H1 (cell line): ENCODE measurements around the gene PTPN13. TPM values are rescaled to one million over a fixed set of nuclear protein-coding genes. Genes with fewer than 3 reads are reported as not detected.

Source experiments
- CTCF ChIA-PET: fragments of 300-600 bp; sonication (Branson Sonifier 250); formaldehyde crosslinking; loops from one replicate; lab custom pipeline; 2021; ENCODE audit not compliant: partially characterized antibody; lab: Charles Lee
- POLR2A ChIA-PET: fragments of 300-600 bp; sonication (Branson Sonifier 250); formaldehyde crosslinking; loops from one replicate; lab custom pipeline; 2021; ENCODE audit warnings: inconsistent platforms; ENCODE audit not compliant: partially characterized antibody; lab: Charles Lee
- DNase-seq, 2 experiments: peaks; one replicate each; pipeline versions ENCODE4 v3.0.0 to v3.0.0-alpha.2; 2010 to 2022; ENCODE audit warnings: low spot score in 2 of 2, low read depth in 1 of 2, mixed read lengths in 1 of 2
- FAIRE-seq: peaks from 2 replicates; lab custom pipeline; 2011; peaks lifted over from hg19 to GRCh38; lab: Jason Lieb, UNC
- H2AFZ ChIP-seq: 2 replicates; pipeline ENCODE4 v1.8.1; 2012; ENCODE audit warnings: low read length, inconsistent platforms
- H2AK5ac ChIP-seq: 2 replicates; pipeline ENCODE4 v1.6.1; 2013; ENCODE audit warnings: low read depth, low read length
- H2BK120ac ChIP-seq: replicated peaks from 2 replicates; pipeline ENCODE3; 2013; ENCODE audit warnings: low read depth, low read length, inconsistent platforms
- H2BK12ac ChIP-seq: 2 replicates; pipeline ENCODE4 v1.6.1; 2013; ENCODE audit warnings: low read depth, low read length
- H2BK15ac ChIP-seq: 2 replicates; pipeline ENCODE4 v1.6.1; 2013; ENCODE audit warnings: low read length
- H2BK20ac ChIP-seq: 2 replicates; pipeline ENCODE4 v1.6.1; 2013; ENCODE audit warnings: low read length
- H2BK5ac ChIP-seq: 2 replicates; pipeline ENCODE4 v1.6.1; 2013; ENCODE audit warnings: low read depth, low read length
- H3K14ac ChIP-seq: 2 replicates; pipeline ENCODE4 v1.6.1; 2013; ENCODE audit warnings: inconsistent platforms; ENCODE audit not compliant: insufficient read length
- H3K18ac ChIP-seq: 2 replicates; pipeline ENCODE4 v1.6.1; 2013; ENCODE audit warnings: low read length; ENCODE audit errors: extremely low read depth
- H3K23ac ChIP-seq: 2 replicates; pipeline ENCODE4 v1.6.1; 2013; ENCODE audit warnings: inconsistent platforms; ENCODE audit not compliant: insufficient read length
- H3K23me2 ChIP-seq: 2 replicates; pipeline ENCODE4 v1.6.1; 2013; ENCODE audit warnings: low read depth, low read length
- H3K27ac ChIP-seq: 2 replicates; pipeline ENCODE4 v1.6.1; 2011; ENCODE audit warnings: low read depth, low read length, inconsistent platforms
- H3K27me3 ChIP-seq, 4 experiments: replicated peaks in 1 of 4; 1 replicate in 1 of 4; 2 replicates in 3 of 4; pipeline versions ENCODE4 v1.6.1 to v1.8.1; 2011 to 2013; ENCODE audit warnings: low read length in 3 of 4, mild to moderate bottlenecking in 3 of 4, inconsistent platforms in 2 of 4, mixed read lengths in 2 of 4, moderate library complexity in 1 of 4; ENCODE audit not compliant: control insufficient read depth in 3 of 4, insufficient read depth in 3 of 4; ENCODE audit errors: extremely low read depth in 1 of 4
- H3K36me3 ChIP-seq, 4 experiments: 2 replicates each; pipeline versions ENCODE4 v1.6.1 to v1.8.1; 2011 to 2013; ENCODE audit warnings: mild to moderate bottlenecking in 4 of 4, low read length in 3 of 4, moderate library complexity in 2 of 4, control low read depth in 1 of 4, inconsistent platforms in 1 of 4; ENCODE audit not compliant: insufficient read depth in 4 of 4, control insufficient read depth in 2 of 4
- H3K4ac ChIP-seq: replicated peaks from 2 replicates; pipeline ENCODE3; 2013; ENCODE audit warnings: low read length, low read depth, mixed read lengths, inconsistent platforms; ENCODE audit not compliant: insufficient read length
- H3K4me1 ChIP-seq, 4 experiments: replicated peaks in 1 of 4; 1 replicate in 1 of 4; 2 replicates in 3 of 4; pipeline versions ENCODE4 v1.6.1 to v1.8.1; 2011 to 2013; ENCODE audit warnings: low read length in 3 of 4, inconsistent platforms in 2 of 4, mixed read lengths in 1 of 4; ENCODE audit not compliant: insufficient read depth in 4 of 4, control insufficient read depth in 3 of 4
- H3K4me2 ChIP-seq, 2 experiments: 2 replicates each; pipeline versions ENCODE4 v1.6.1 to v1.8.1; 2011 to 2013; ENCODE audit warnings: low read depth in 2 of 2, low read length in 2 of 2, control low read depth in 1 of 2, inconsistent platforms in 1 of 2, mild to moderate bottlenecking in 1 of 2; ENCODE audit not compliant: insufficient read depth in 1 of 2
- H3K4me3 ChIP-seq, 4 experiments: fragments of 200-600, 300-600 bp in 1 of 4; sonication (generic), shearing (Covaris generic), sonication (Bioruptor Twin) in 1 of 4; 2 replicates each; pipeline versions ENCODE4 v1.5.1 to v1.8.1; 2011 to 2016; ENCODE audit warnings: low read length in 4 of 4, low read depth in 3 of 4, control low read depth in 2 of 4, inconsistent platforms in 2 of 4, mild to moderate bottlenecking in 2 of 4, mixed read lengths in 1 of 4, moderate library complexity in 1 of 4; ENCODE audit not compliant: insufficient read depth in 2 of 4; ENCODE audit errors: extremely low read depth in 1 of 4
- H3K56ac ChIP-seq: replicated peaks from 2 replicates; pipeline ENCODE3; 2013; ENCODE audit warnings: low read depth, mild to moderate bottlenecking, mixed read lengths, low read length, inconsistent platforms; ENCODE audit not compliant: insufficient read length
- H3K79me1 ChIP-seq: 2 replicates; pipeline ENCODE4 v1.6.1; 2013; ENCODE audit warnings: low read depth, low read length, control low read depth
- H3K79me2 ChIP-seq, 2 experiments: 2 replicates each; pipeline versions ENCODE4 v1.6.1 to v1.8.1; 2012 to 2013; ENCODE audit warnings: low read length in 2 of 2, mild to moderate bottlenecking in 2 of 2, inconsistent platforms in 1 of 2; ENCODE audit not compliant: insufficient read depth in 2 of 2, control insufficient read depth in 1 of 2
- H3K9ac ChIP-seq, 4 experiments: replicated peaks in 1 of 4; 1 replicate in 1 of 4; 2 replicates in 3 of 4; pipeline versions ENCODE4 v1.6.1 to v1.8.1; 2011 to 2013; ENCODE audit warnings: low read depth in 3 of 4, low read length in 3 of 4, control low read depth in 2 of 4, mild to moderate bottlenecking in 2 of 4, moderate library complexity in 2 of 4, inconsistent platforms in 1 of 4; ENCODE audit errors: extremely low read depth in 1 of 4
- H3K9me3 ChIP-seq, 2 experiments: 2 replicates each; pipeline versions ENCODE4 v1.6.1 to v1.8.1; 2012 to 2013; ENCODE audit warnings: mild to moderate bottlenecking in 2 of 2, moderate library complexity in 2 of 2, control low read depth in 1 of 2, inconsistent platforms in 1 of 2, low read depth in 1 of 2, low read length in 1 of 2, mixed read lengths in 1 of 2; ENCODE audit not compliant: insufficient read depth in 2 of 2
- H4K20me1 ChIP-seq, 2 experiments: replicated peaks in 1 of 2; 2 replicates each; pipeline versions ENCODE3 to v1.8.1; 2011 to 2013; ENCODE audit warnings: inconsistent platforms in 2 of 2, low read length in 2 of 2, mild to moderate bottlenecking in 1 of 2; ENCODE audit not compliant: insufficient read depth in 2 of 2, control insufficient read depth in 1 of 2
- H4K5ac ChIP-seq: 2 replicates; pipeline ENCODE4 v1.6.1; 2013; ENCODE audit warnings: low read length, low read depth, mixed read lengths, inconsistent platforms; ENCODE audit not compliant: insufficient read length
- H4K8ac ChIP-seq: 2 replicates; pipeline ENCODE4 v1.8.0; 2013; ENCODE audit warnings: mild to moderate bottlenecking, moderate library complexity, low read length, inconsistent platforms; ENCODE audit not compliant: insufficient read depth; ENCODE audit errors: extremely low read depth
- H4K91ac ChIP-seq: replicated peaks from 2 replicates; pipeline ENCODE3; 2013; ENCODE audit warnings: low read length, mixed read lengths, inconsistent platforms; ENCODE audit not compliant: insufficient read length
- CHD2 ChIP-seq: IDR thresholded peaks from 2 replicates; pipeline ENCODE4 v1.6.1; 2012; ENCODE audit warnings: low read length, improper control_type of control experiment
- MAFK ChIP-seq: IDR thresholded peaks from 2 replicates; pipeline ENCODE4 v1.6.1; 2012; ENCODE audit warnings: low read depth, mild to moderate bottlenecking, improper control_type of control experiment, low read length
- WGBS, 2 experiments: shearing (Covaris generic) in 1 of 2; methylation state at CpG; one replicate each; pipeline versions ENCODE4 v1.1.6 to v1.1.7; 2013 to 2015; ENCODE audit warnings: low lambda C conversion rate in 2 of 2, mixed read lengths in 2 of 2, inconsistent platforms in 1 of 2, low coverage in 1 of 2, missing lambda C conversion rate in 1 of 2; ENCODE audit not compliant: insufficient replicate concordance in 2 of 2, insufficient coverage in 1 of 2, insufficient read length in 1 of 2; ENCODE audit errors: extremely low coverage in 1 of 2, missing lambda C conversion rate in 1 of 2; 5-methylcytosine and 5-hydroxymethylcytosine counted together
- polyA plus RNA-seq, 7 experiments: library from polyadenylated mRNA; depleted of rRNA in 3 of 7; stranded (reverse) in 5 of 7; unstranded in 2 of 7; fragments of >200 nt in 5 of 7; fragments of 200-250 nt in 2 of 7; gene quantifications; 1 replicate in 5 of 7; 2 replicates in 1 of 7; 4 replicates in 1 of 7; pipeline versions ENCODE4 v1.2.1 to v1.2.3, GENCODE V29; 2011 to 2013; ENCODE audit warnings: missing spikeins in 2 of 7, mixed read lengths in 2 of 7
- total RNA-seq: library from RNA; stranded (reverse); fragmentation: NEBNext Ultra II Directional; extraction: Animal tissue kit (Norgen Biotek cat#: 25700); gene quantifications from 2 replicates; pipeline ENCODE4 v1.2.1, GENCODE V29; 2021

Gene PTPN13
- total and polyA plus RNA-seq, 2 of the 8 experiments (the other 6 are each of a cell fraction or from before 2014, with no cell fraction given): 12.7 to 57.9 TPM

GRCh38 chr4:86816501-86817273 lies 222.6 kb downstream of the PTPN13 start:
- H3K56ac ChIP-seq: no peak overlapping the region
- no peak overlapping the region for H4K91ac ChIP-seq
- WGBS, 2 experiments: 87% methylated on average over 9 of the region's 9 CpGs; no CpG with 5 or more reads in 1 of the 2 experiments
- no peak overlapping the region for H2BK20ac ChIP-seq
- H3K36me3 ChIP-seq: peaks cover 0 to 32% (median 11%) of the 10 kb centered on the region in 4 experiments; a peak in 6 of 8 replicates
- no peak overlapping the region for H3K4me3 ChIP-seq
- no peak overlapping the region for H4K5ac ChIP-seq
- H3K27ac ChIP-seq: no peak overlapping the region
- H2BK5ac ChIP-seq: no peak overlapping the region
- no peak overlapping the region for H3K18ac ChIP-seq
- no peak overlapping the region for H2AK5ac ChIP-seq
- H3K9me3 ChIP-seq: no peaks in the 10 kb centered on the region
- TF ChIP-seq MAFK (no peak), CHD2 (no peak)
- TF ChIP-seq, all 59 proteins: peak for 0
- POLR2A ChIA-PET: interaction anchor here (1.6 kb wide), 1 partner anchor 15 kb away, joined by 4 read pairs; no protein-coding TSS in a partner anchor
- no peak overlapping the region for H3K4me2 ChIP-seq
- no peak overlapping the region for H4K8ac ChIP-seq
- no peak overlapping the region for H3K23ac ChIP-seq
- no peaks in the 10 kb centered on the region for H4K20me1 ChIP-seq
- no peaks in the 10 kb centered on the region for H3K79me1 ChIP-seq
- H3K9ac ChIP-seq: no peak overlapping the region
- no peak overlapping the region for H2BK12ac ChIP-seq
- no peaks in the 10 kb centered on the region for H3K79me2 ChIP-seq
- no peaks in the 10 kb centered on the region for H3K23me2 ChIP-seq
- no peak overlapping the region for H3K14ac ChIP-seq
- CTCF ChIA-PET: interaction anchor here (0.8 to 4.9 kb wide), 5 partner anchors 10 to 322 kb away, joined by 3 to 20 read pairs (median 4); no protein-coding TSS in a partner anchor
- H2AFZ ChIP-seq: no peak overlapping the region
- peaks cover 0 to 3% (median 0%) of the 10 kb centered on the region in 4 experiments; a peak in 1 of 7 replicates for H3K4me1 ChIP-seq
- no peak overlapping the region for H2BK120ac ChIP-seq
- no peak overlapping the region for H3K4ac ChIP-seq
- DNase-seq (no peak), FAIRE-seq (no peak)
- no peaks in the 10 kb centered on the region for H3K27me3 ChIP-seq
- no peak overlapping the region for H2BK15ac ChIP-seq
